PC-9 (cell line): ENCODE results near the gene GNL1. TPM values are rescaled to one million over a fixed set of nuclear protein-coding genes. Genes with fewer than 3 reads are reported as not detected.
"Not testable (repeated sequence)": the region's sequence is repeated elsewhere in the genome, so short reads cannot be mapped to it uniquely, and the experiment has no call there.

Experiments
- BruUV-seq: library from RNA; stranded (reverse); fragments of 400-500 nt; replicated peaks from 2 replicates; lab custom pipeline; 2021; lab: Mats Ljungman, UMichigan
- CTCF ChIA-PET: fragments of 300-600 bp; sonication (Branson Sonifier 250); formaldehyde crosslinking; loops from one replicate; lab custom pipeline; 2022; ENCODE audit warnings: antibody characterized with exemption; lab: Charles Lee
- POLR2A ChIA-PET: fragments of 300-600 bp; sonication (Branson Sonifier 250); formaldehyde crosslinking; loops from one replicate; lab custom pipeline; 2022; ENCODE audit warnings: antibody characterized with exemption; ENCODE audit not compliant: unreplicated experiment; lab: Charles Lee
- DNase-seq, 2 experiments: peaks; one replicate each; pipeline versions ENCODE4 v3.0.0 to v3.0.0-alpha.2; 2015 to 2022; ENCODE audit warnings: mixed read lengths in 1 of 2
- H2AFZ ChIP-seq: fragments of 200-600 bp; sonication (generic); 2 replicates; pipeline ENCODE4 v1.8.1; 2017; ENCODE audit warnings: antibody characterized with exemption
- H3F3A ChIP-seq: fragments of 200-600 bp; sonication (generic); 2 replicates; pipeline ENCODE4 v1.8.1; 2017; ENCODE audit warnings: antibody characterized with exemption, mild to moderate bottlenecking, low read depth; ENCODE audit not compliant: insufficient read depth
- H3K27ac ChIP-seq: fragments of 200-600 bp; sonication (generic); 2 replicates; pipeline ENCODE4 v1.6.1; 2016; ENCODE audit warnings: mixed run types
- H3K27me3 ChIP-seq: fragments of 200-600 bp; sonication (generic); 2 replicates; pipeline ENCODE4 v1.6.1; 2016; ENCODE audit warnings: low read depth, mixed run types; ENCODE audit not compliant: insufficient read depth
- H3K36me3 ChIP-seq: fragments of 200-600 bp; sonication (generic); 2 replicates; pipeline ENCODE4 v1.6.1; 2016; ENCODE audit warnings: low read depth, mixed run types
- H3K4me1 ChIP-seq: fragments of 200-600 bp; sonication (generic); replicated peaks from 2 replicates; pipeline ENCODE4 v1.6.1; 2016; ENCODE audit warnings: mixed run types; ENCODE audit not compliant: insufficient read depth
- H3K4me2 ChIP-seq: fragments of 200-600 bp; sonication (generic); 2 replicates; pipeline ENCODE4 v1.6.1; 2017; ENCODE audit warnings: mixed run types
- H3K4me3 ChIP-seq: fragments of 200-600 bp; sonication (generic); 2 replicates; pipeline ENCODE4 v1.6.1; 2016; ENCODE audit warnings: mixed run types
- H3K79me2 ChIP-seq: fragments of 200-600 bp; sonication (generic); 2 replicates; pipeline ENCODE4 v1.6.1; 2017; ENCODE audit warnings: low read depth, mixed run types
- H3K9me2 ChIP-seq: fragments of 200-600 bp; sonication (generic); 2 replicates; pipeline ENCODE4 v1.8.1; 2017; ENCODE audit warnings: mild to moderate bottlenecking; ENCODE audit not compliant: insufficient read depth
- H3K9me3 ChIP-seq: fragments of 200-600 bp; sonication (generic); 2 replicates; pipeline ENCODE4 v1.8.1; 2016; ENCODE audit warnings: low read depth; ENCODE audit not compliant: insufficient read depth
- H4K20me1 ChIP-seq: fragments of 200-600 bp; sonication (generic); 2 replicates; pipeline ENCODE4 v1.8.1; 2017; ENCODE audit not compliant: insufficient read depth
- CTCF ChIP-seq: fragments of 200-600 bp; sonication (generic); conservative IDR thresholded peaks from 2 replicates; pipeline ENCODE4 v1.6.1; 2017; ENCODE audit warnings: mixed run types, antibody characterized with exemption, mild to moderate bottlenecking, moderate library complexity
- EZH2 ChIP-seq: fragments of 200-600 bp; sonication (generic); IDR thresholded peaks from 2 replicates; pipeline ENCODE4 v1.8.0; 2017; ENCODE audit warnings: antibody characterized with exemption, low read depth
- intact Hi-C: fragments of 100-400 bp; cut with micrococcal nuclease; formaldehyde crosslinking; loops from one replicate; pipeline ENCODE4 v1.10.0; 2022; ENCODE audit not compliant: unreplicated experiment
- total RNA-seq: library from RNA; stranded (reverse); gene quantifications from 2 replicates; pipeline ENCODE4 v1.2.3, GENCODE V29; 2021

GNL1 gene
- total RNA-seq, 1 experiment from 2014 or later = 114 TPM

GRCh38 chr6:30507849-30508827 is 48.2 kb downstream of the GNL1 start:
- H3F3A ChIP-seq = peaks cover 3% of the 10 kb centered on the region; the same call in 1 of the 2 replicates
- intact Hi-C loops = no loop called here
- no peaks in the 10 kb centered on the region for H3K79me2 ChIP-seq
- H3K36me3 ChIP-seq = no peaks in the 10 kb centered on the region
- H3K4me2 ChIP-seq = no peak overlapping the region
- H2AFZ ChIP-seq = no peak overlapping the region
- no peaks in the 10 kb centered on the region for H3K27me3 ChIP-seq
- H3K9me2 ChIP-seq = no peaks in the 10 kb centered on the region
- H3K4me1 ChIP-seq = peaks cover 9% of the 10 kb centered on the region; the same call in 1 of the 2 replicates
- no TSS peak for BruUV-seq
- TF ChIP-seq EZH2 = no peak
- no peak for TF ChIP-seq CTCF
- CTCF ChIA-PET = no interaction called here
- H4K20me1 ChIP-seq = no peaks in the 10 kb centered on the region
- no peak overlapping the region for H3K4me3 ChIP-seq
- DNase-seq = no peak
- POLR2A ChIA-PET = interaction anchor here (0.6 kb wide), 1 partner anchor 15 kb away, joined by 6 read pairs; no protein-coding TSS in a partner anchor
- no peaks in the 10 kb centered on the region for H3K9me3 ChIP-seq
- no peak overlapping the region for H3K27ac ChIP-seq

- intact Hi-C loops = no loop called here
- Histone ChIP-seq H3K4me3 (no peak overlapping the region), H4K20me1 (no peaks in the 10 kb centered on the region), H3K9me3 (no peaks in the 10 kb centered on the region), H3K27ac (no peak overlapping the region), H3F3A (0 out of 2 replicates have a peak, but pooled peaks cover 3% of the 10 kb centered on the region), H3K79me2 (no peaks in the 10 kb centered on the region), H2AFZ (no peak overlapping the region), H3K4me1 (0 out of 2 replicates have a peak, but pooled peaks cover 9% of the 10 kb centered on the region), H3K9me2 (no peaks in the 10 kb centered on the region), H3K27me3 (no peaks in the 10 kb centered on the region), H3K4me2 (no peak overlapping the region), H3K36me3 (no peaks in the 10 kb centered on the region)
- no peak for TF ChIP-seq EZH2
- TF ChIP-seq CTCF = no peak
- no peak for DNase-seq
- POLR2A ChIA-PET = interaction anchor here (0.6 kb wide), 1 partner anchor 219 kb away, joined by 3 read pairs; no protein-coding TSS in a partner anchor
- CTCF ChIA-PET = interaction anchor here (0.6 to 0.8 kb wide), 2 partner anchors 41 to 90 kb away, joined by 3 to 5 read pairs; no protein-coding TSS in a partner anchor
- no TSS peak for BruUV-seq
Observed at GRCh38 chr6:30500421-30501355, 55.6 kb downstream of the GNL1 start.

GRCh38 chr6:30498705-30499104 is 57.6 kb downstream of the GNL1 start:
- BruUV-seq, H3K4me1 ChIP-seq, H3F3A ChIP-seq, H3K27me3 ChIP-seq, H3K9me3 ChIP-seq, H3K27ac ChIP-seq, H3K36me3 ChIP-seq, H2AFZ ChIP-seq, H3K9me2 ChIP-seq, H4K20me1 ChIP-seq, intact Hi-C loops, POLR2A ChIA-PET, H3K4me3 ChIP-seq, H3K4me2 ChIP-seq, CTCF ChIA-PET, DNase-seq, H3K79me2 ChIP-seq: not testable (repeated sequence)
